WI38 (cell line): ENCODE results near the gene AFAP1L2.

ENCODE experiments used
- H3K4me3 ChIP-seq: 2 replicates; pipeline ENCODE4 v1.5.1; 2011; ENCODE audit warnings: low read depth, mild to moderate bottlenecking, control low read depth, low read length
- CTCF ChIP-seq: IDR thresholded peaks from 2 replicates; pipeline ENCODE4 v1.5.1; 2012; ENCODE audit warnings: low read depth, mild to moderate bottlenecking, control low read depth, low read length

Gene AFAP1L2

GRCh38 chr10:114274616-114275453 is 129.5 kb downstream of the AFAP1L2 start:
- no peak for TF ChIP-seq CTCF
- H3K4me3 ChIP-seq: no peak overlapping the region

- TF ChIP-seq CTCF: no peak
Measured at GRCh38 chr10:114273910-114274309, 130.4 kb downstream of the AFAP1L2 start.

GRCh38 chr10:114272696-114273095 is 131.6 kb downstream of the AFAP1L2 start:
- no peak for TF ChIP-seq CTCF

More at GRCh38 chr10:114273910-114274309, 130.4 kb downstream of the AFAP1L2 start:
- no peak overlapping the region for H3K4me3 ChIP-seq

GRCh38 chr10:114271779-114272167 is 132.5 kb downstream of the AFAP1L2 start:
- no peak for TF ChIP-seq CTCF
- no peak overlapping the region for H3K4me3 ChIP-seq

More at GRCh38 chr10:114272696-114273095, 131.6 kb downstream of the AFAP1L2 start:
- no peak overlapping the region for H3K4me3 ChIP-seq

- TF ChIP-seq CTCF: no peak
Measured at GRCh38 chr10:114271075-114271778, 133.1 kb downstream of the AFAP1L2 start.

GRCh38 chr10:114266521-114266920 is 137.8 kb downstream of the AFAP1L2 start:
- TF ChIP-seq CTCF: no peak
- no peak overlapping the region for H3K4me3 ChIP-seq

More at GRCh38 chr10:114271075-114271778, 133.1 kb downstream of the AFAP1L2 start:
- no peak overlapping the region for H3K4me3 ChIP-seq
